ENCODE measurements around the gene ZNF836. TPM values are rescaled to one million over a fixed set of nuclear protein-coding genes. Genes with fewer than 3 reads are reported as not detected.

The ZNF836 gene
- total and polyA plus RNA-seq, 2 of the 13 experiments (the other 11 are each of a cell fraction or from before 2014, with no cell fraction given), result 1.6 to 5.3 TPM

GRCh38 chr19:52172347-52172746, 926 bp upstream of the ZNF836 start:
- intact Hi-C loops (cut with micrococcal nuclease; ENCODE audit: unreplicated experiment) (no loop called here), in situ Hi-C loops (cut with HindIII; ENCODE audit: extremely low pct_ligation_motif_present, low pct_unique_long_range_greater_than_20kb) (no loop called here)
- Histone ChIP-seq H3K27me3 (ENCODE audit: control insufficient read depth in 1 of 2, insufficient read depth in 2 of 2, low read length in 2 of 2) (no peaks in the 10 kb centered on the region; a peak in 1 of 5 replicates), H3K4me2 (ENCODE audit: low read depth, low read length) (peak overlapping the region; percentile 77), H3K4me3 (replicated peaks in 1 of 3; ENCODE audit: insufficient read depth in 1 of 3, low read depth in 2 of 3, low read length in 3 of 3) (peak overlapping the region; percentile 61 to 88 (median 83)), H3K27ac (ENCODE audit: extremely low read length, insufficient read depth, low read length) (no peak overlapping the region), H3K36me3 (replicated peaks in 1 of 2; ENCODE audit: control insufficient read depth in 1 of 2, insufficient read depth in 2 of 2, low read length in 2 of 2) (peaks cover 0 to 6% of the 10 kb centered on the region in 2 experiments; a peak in 2 of 5 replicates), H3K4me1 (ENCODE audit: insufficient read depth, low read length) (peaks cover 20% of the 10 kb centered on the region), H3K9me3 (ENCODE audit: low read length) (no peaks in the 10 kb centered on the region), H4K20me1 (ENCODE audit: insufficient read depth, low read length) (no peaks in the 10 kb centered on the region), H3K9ac (ENCODE audit: insufficient read depth, low read depth, low read length) (peak overlapping the region; percentile 71), H2AFZ (ENCODE audit: low read length) (peak overlapping the region; percentile 97), H3K79me2 (ENCODE audit: insufficient read depth, low read length) (no peaks in the 10 kb centered on the region)
- 89% methylated on average over 1 of the region's 1 CpG for WGBS (ENCODE audit: low lambda C conversion rate)
- DNase-seq (ENCODE audit: low spot score) (no peak), FAIRE-seq (no peak), ATAC-seq (no peak)
- POLR2A ChIA-PET, result interaction anchor here (1.9 to 3.1 kb wide), 3 partner anchors 17 to 32 kb away, joined by 4 to 26 read pairs (median 8); partner anchors contain the start of genes PPP2R1A and ZNF616
- CTCF ChIA-PET (ENCODE audit: low intra/inter-chr PET ratio, low total read pairs), result no interaction called here
- BruUV-seq (replicated peaks), result no TSS peak
- no peak for TF ChIP-seq REXO4 (CRISPR knock-in tag; IDR thresholded peaks at IDR 0.05; ENCODE audit: borderline replicate concordance)
- no peak for TF ChIP-seq FUBP1 (CRISPR knock-in tag; IDR thresholded peaks at IDR 0.05; ENCODE audit: borderline replicate concordance)
- TF ChIP-seq MBD4 (IDR thresholded peaks at IDR 0.05; ENCODE audit: borderline replicate concordance, low read length), result no peak
- TF ChIP-seq ZBTB20 (CRISPR knock-in tag; IDR thresholded peaks at IDR 0.05; ENCODE audit: borderline replicate concordance, low read depth), result no peak
- no peak for TF ChIP-seq HIC2 (CRISPR knock-in tag; IDR thresholded peaks at IDR 0.05; ENCODE audit: low read depth)
- TF ChIP-seq ZFP41 (CRISPR knock-in tag; IDR thresholded peaks at IDR 0.05; ENCODE audit: borderline replicate concordance), result no peak
- TF ChIP-seq PAF1 (CRISPR knock-in tag; IDR thresholded peaks at IDR 0.05), result no peak
- TF ChIP-seq MXI1 (IDR thresholded peaks at IDR 0.05; ENCODE audit: borderline replicate concordance, low read depth, low read length), result no peak
- no peak for TF ChIP-seq FOXO1 (CRISPR knock-in tag; IDR thresholded peaks at IDR 0.05)
- TF ChIP-seq CREBL2 (CRISPR knock-in tag; IDR thresholded peaks at IDR 0.05; ENCODE audit: borderline replicate concordance), result no peak
- peak; percentile 64 for TF ChIP-seq ZNF121 (CRISPR knock-in tag; IDR thresholded peaks at IDR 0.05)
- TF ChIP-seq ZMYM3 (CRISPR knock-in tag; IDR thresholded peaks at IDR 0.05), result peak; percentile 31; the same call in 1 of the 2 replicates
- TF ChIP-seq ZNF557 (CRISPR knock-in tag; IDR thresholded peaks at IDR 0.05), result 0 out of 2 replicates have a peak, but pooled peaks have one; percentile 38
- no peak for TF ChIP-seq ZNF256 (CRISPR knock-in tag; conservative IDR thresholded peaks at IDR 0.05)
- no peak for TF ChIP-seq ZBED4 (CRISPR knock-in tag; IDR thresholded peaks at IDR 0.05; ENCODE audit: borderline replicate concordance)

All from HepG2 (cell line).